WTC11 (cell line): ENCODE measurements around the gene PMFBP1.

Source experiments
- CREB1 ChIP-seq: sonication (generic); formaldehyde crosslinking; IDR thresholded peaks from 2 replicates; pipeline ENCODE4 v1.8.0; 2023; ENCODE audit warnings: mild to moderate bottlenecking, missing genetic modification reagents
- FOXK1 ChIP-seq: sonication (generic); formaldehyde crosslinking; IDR thresholded peaks from 2 replicates; pipeline ENCODE4 v1.8.0; 2022; ENCODE audit warnings: mild to moderate bottlenecking, moderate library complexity, missing genetic modification reagents
- JUN ChIP-seq: sonication (generic); formaldehyde crosslinking; IDR thresholded peaks from 2 replicates; pipeline ENCODE4 v1.8.0; 2023; ENCODE audit warnings: mild to moderate bottlenecking, missing genetic modification reagents
- NR1H2 ChIP-seq: sonication (generic); formaldehyde crosslinking; IDR thresholded peaks from 2 replicates; pipeline ENCODE4 v1.9.0; 2021; ENCODE audit warnings: mild to moderate bottlenecking, moderate library complexity, missing genetic modification reagents
- SMAD3 ChIP-seq: sonication (generic); formaldehyde crosslinking; IDR thresholded peaks from 2 replicates; pipeline ENCODE4 v1.8.0; 2022; ENCODE audit warnings: missing genetic modification reagents, mild to moderate bottlenecking, borderline replicate concordance
- TF ChIP-seq, protein P1 (sequence below): sonication (generic); formaldehyde crosslinking; IDR thresholded peaks from 2 replicates; pipeline ENCODE4 v1.8.1; 2023; ENCODE audit warnings: mild to moderate bottlenecking, missing genetic modification reagents, moderate library complexity
- TF ChIP-seq, protein P2 (sequence below): fragments of 200-600 bp; IDR thresholded peaks from 2 replicates; pipeline ENCODE4 v1.8.0; 2022; ENCODE audit warnings: antibody characterized with exemption
- TF ChIP-seq, protein P3 (sequence below): sonication (generic); formaldehyde crosslinking; IDR thresholded peaks from 2 replicates; pipeline ENCODE4 v1.8.1; 2022; ENCODE audit warnings: low read depth, missing genetic modification reagents, borderline replicate concordance
- TF ChIP-seq, protein P4 (sequence below): sonication (generic); formaldehyde crosslinking; conservative IDR thresholded peaks from 2 replicates; pipeline ENCODE4 v1.8.1; 2023; ENCODE audit warnings: mild to moderate bottlenecking, low read depth, missing genetic modification reagents, moderate library complexity
- TF ChIP-seq, protein P5 (sequence below): sonication (generic); formaldehyde crosslinking; IDR thresholded peaks from 2 replicates; pipeline ENCODE4 v1.8.1; 2023; ENCODE audit warnings: mild to moderate bottlenecking, missing genetic modification reagents, moderate library complexity
- TF ChIP-seq, protein P6 (sequence below): sonication (generic); formaldehyde crosslinking; IDR thresholded peaks from 2 replicates; pipeline ENCODE4 v1.8.1; 2022; ENCODE audit warnings: low read depth, mild to moderate bottlenecking, moderate library complexity, missing genetic modification reagents, borderline replicate concordance
- TF ChIP-seq, protein P7 (sequence below): sonication (generic); formaldehyde crosslinking; conservative IDR thresholded peaks from 2 replicates; pipeline ENCODE4 v1.8.1; 2022; ENCODE audit warnings: mild to moderate bottlenecking, missing genetic modification reagents

DNA sequence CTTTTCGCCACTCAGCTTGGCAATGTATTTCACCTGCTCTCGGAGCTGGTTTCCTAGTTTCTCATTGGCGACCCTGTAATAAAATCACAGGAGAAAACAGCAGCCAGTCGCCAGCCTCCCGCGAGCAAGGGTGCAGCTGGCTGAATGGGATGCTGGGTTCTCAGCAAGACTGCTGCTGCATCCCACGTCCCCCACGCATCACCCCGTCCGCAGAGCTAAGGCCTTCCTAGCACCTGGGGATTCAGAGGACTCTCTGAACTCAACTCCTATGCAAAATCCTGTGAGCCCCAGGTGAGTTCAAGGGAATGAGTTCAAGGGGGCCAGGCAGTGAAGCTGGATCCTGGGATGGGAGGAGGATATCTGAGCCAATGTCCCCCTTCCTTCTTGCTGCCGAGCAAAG lies 49.0 kb downstream of the PMFBP1 start:
- TF ChIP-seq, protein P1, sequence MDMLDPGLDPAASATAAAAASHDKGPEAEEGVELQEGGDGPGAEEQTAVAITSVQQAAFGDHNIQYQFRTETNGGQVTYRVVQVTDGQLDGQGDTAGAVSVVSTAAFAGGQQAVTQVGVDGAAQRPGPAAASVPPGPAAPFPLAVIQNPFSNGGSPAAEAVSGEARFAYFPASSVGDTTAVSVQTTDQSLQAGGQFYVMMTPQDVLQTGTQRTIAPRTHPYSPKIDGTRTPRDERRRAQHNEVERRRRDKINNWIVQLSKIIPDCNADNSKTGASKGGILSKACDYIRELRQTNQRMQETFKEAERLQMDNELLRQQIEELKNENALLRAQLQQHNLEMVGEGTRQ (CRISPR knock-in tag), result no peak
- TF ChIP-seq, protein P2, sequence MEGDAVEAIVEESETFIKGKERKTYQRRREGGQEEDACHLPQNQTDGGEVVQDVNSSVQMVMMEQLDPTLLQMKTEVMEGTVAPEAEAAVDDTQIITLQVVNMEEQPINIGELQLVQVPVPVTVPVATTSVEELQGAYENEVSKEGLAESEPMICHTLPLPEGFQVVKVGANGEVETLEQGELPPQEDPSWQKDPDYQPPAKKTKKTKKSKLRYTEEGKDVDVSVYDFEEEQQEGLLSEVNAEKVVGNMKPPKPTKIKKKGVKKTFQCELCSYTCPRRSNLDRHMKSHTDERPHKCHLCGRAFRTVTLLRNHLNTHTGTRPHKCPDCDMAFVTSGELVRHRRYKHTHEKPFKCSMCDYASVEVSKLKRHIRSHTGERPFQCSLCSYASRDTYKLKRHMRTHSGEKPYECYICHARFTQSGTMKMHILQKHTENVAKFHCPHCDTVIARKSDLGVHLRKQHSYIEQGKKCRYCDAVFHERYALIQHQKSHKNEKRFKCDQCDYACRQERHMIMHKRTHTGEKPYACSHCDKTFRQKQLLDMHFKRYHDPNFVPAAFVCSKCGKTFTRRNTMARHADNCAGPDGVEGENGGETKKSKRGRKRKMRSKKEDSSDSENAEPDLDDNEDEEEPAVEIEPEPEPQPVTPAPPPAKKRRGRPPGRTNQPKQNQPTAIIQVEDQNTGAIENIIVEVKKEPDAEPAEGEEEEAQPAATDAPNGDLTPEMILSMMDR, result no peak
- no peak for TF ChIP-seq FOXK1 (CRISPR knock-in tag)
- TF ChIP-seq NR1H2 (CRISPR knock-in tag), result no peak
- TF ChIP-seq, protein P3, sequence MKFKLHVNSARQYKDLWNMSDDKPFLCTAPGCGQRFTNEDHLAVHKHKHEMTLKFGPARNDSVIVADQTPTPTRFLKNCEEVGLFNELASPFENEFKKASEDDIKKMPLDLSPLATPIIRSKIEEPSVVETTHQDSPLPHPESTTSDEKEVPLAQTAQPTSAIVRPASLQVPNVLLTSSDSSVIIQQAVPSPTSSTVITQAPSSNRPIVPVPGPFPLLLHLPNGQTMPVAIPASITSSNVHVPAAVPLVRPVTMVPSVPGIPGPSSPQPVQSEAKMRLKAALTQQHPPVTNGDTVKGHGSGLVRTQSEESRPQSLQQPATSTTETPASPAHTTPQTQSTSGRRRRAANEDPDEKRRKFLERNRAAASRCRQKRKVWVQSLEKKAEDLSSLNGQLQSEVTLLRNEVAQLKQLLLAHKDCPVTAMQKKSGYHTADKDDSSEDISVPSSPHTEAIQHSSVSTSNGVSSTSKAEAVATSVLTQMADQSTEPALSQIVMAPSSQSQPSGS (CRISPR knock-in tag), result no peak
- no peak for TF ChIP-seq JUN (CRISPR knock-in tag)
- TF ChIP-seq SMAD3 (CRISPR knock-in tag), result no peak
- TF ChIP-seq, protein P4, sequence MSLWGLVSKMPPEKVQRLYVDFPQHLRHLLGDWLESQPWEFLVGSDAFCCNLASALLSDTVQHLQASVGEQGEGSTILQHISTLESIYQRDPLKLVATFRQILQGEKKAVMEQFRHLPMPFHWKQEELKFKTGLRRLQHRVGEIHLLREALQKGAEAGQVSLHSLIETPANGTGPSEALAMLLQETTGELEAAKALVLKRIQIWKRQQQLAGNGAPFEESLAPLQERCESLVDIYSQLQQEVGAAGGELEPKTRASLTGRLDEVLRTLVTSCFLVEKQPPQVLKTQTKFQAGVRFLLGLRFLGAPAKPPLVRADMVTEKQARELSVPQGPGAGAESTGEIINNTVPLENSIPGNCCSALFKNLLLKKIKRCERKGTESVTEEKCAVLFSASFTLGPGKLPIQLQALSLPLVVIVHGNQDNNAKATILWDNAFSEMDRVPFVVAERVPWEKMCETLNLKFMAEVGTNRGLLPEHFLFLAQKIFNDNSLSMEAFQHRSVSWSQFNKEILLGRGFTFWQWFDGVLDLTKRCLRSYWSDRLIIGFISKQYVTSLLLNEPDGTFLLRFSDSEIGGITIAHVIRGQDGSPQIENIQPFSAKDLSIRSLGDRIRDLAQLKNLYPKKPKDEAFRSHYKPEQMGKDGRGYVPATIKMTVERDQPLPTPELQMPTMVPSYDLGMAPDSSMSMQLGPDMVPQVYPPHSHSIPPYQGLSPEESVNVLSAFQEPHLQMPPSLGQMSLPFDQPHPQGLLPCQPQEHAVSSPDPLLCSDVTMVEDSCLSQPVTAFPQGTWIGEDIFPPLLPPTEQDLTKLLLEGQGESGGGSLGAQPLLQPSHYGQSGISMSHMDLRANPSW (CRISPR knock-in tag), result no peak
- TF ChIP-seq, protein P5, sequence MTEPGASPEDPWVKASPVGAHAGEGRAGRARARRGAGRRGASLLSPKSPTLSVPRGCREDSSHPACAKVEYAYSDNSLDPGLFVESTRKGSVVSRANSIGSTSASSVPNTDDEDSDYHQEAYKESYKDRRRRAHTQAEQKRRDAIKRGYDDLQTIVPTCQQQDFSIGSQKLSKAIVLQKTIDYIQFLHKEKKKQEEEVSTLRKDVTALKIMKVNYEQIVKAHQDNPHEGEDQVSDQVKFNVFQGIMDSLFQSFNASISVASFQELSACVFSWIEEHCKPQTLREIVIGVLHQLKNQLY (CRISPR knock-in tag), result no peak
- no peak for TF ChIP-seq CREB1 (CRISPR knock-in tag)
- TF ChIP-seq, protein P6, sequence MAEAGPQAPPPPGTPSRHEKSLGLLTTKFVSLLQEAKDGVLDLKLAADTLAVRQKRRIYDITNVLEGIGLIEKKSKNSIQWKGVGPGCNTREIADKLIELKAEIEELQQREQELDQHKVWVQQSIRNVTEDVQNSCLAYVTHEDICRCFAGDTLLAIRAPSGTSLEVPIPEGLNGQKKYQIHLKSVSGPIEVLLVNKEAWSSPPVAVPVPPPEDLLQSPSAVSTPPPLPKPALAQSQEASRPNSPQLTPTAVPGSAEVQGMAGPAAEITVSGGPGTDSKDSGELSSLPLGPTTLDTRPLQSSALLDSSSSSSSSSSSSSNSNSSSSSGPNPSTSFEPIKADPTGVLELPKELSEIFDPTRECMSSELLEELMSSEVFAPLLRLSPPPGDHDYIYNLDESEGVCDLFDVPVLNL (CRISPR knock-in tag), result no peak
- TF ChIP-seq, protein P7, sequence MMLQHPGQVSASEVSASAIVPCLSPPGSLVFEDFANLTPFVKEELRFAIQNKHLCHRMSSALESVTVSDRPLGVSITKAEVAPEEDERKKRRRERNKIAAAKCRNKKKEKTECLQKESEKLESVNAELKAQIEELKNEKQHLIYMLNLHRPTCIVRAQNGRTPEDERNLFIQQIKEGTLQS (CRISPR knock-in tag), result no peak
